WERI-Rb-1 (cell line): ENCODE data around the gene CNTRL.

Experiments
- DNase-seq: peaks from one replicate; pipeline ENCODE4 v3.0.0-alpha.2; 2020
- H3K27ac ChIP-seq: fragments of 250-450 bp; sonication (Bioruptor Pico); 2 replicates; pipeline ENCODE4 v1.5.1; 2020; ENCODE audit warnings: mild to moderate bottlenecking, moderate library complexity
- H3K27me3 ChIP-seq: fragments of 250-450 bp; sonication (Bioruptor Pico); 2 replicates; pipeline ENCODE4 v1.5.1; 2021; ENCODE audit warnings: mild to moderate bottlenecking, low read depth, moderate library complexity; ENCODE audit not compliant: insufficient read depth, severe bottlenecking
- H3K36me3 ChIP-seq: fragments of 250-450 bp; sonication (Bioruptor Pico); 2 replicates; pipeline ENCODE4 v1.5.1; 2020; ENCODE audit warnings: mild to moderate bottlenecking, moderate library complexity
- H3K4me3 ChIP-seq: 2 replicates; pipeline ENCODE4 v1.5.1; 2011; ENCODE audit warnings: low read depth, mild to moderate bottlenecking, control low read depth, low read length
- H3K9me3 ChIP-seq: fragments of 250-450 bp; sonication (Bioruptor Pico); 2 replicates; pipeline ENCODE4 v1.5.1; 2021; ENCODE audit warnings: mild to moderate bottlenecking, moderate library complexity; ENCODE audit not compliant: severe bottlenecking
- TF ChIP-seq, protein P1 (sequence below): IDR thresholded peaks from 2 replicates; pipeline ENCODE4 v1.5.1; 2011; ENCODE audit warnings: low read depth, mild to moderate bottlenecking, control low read depth, inconsistent platforms, low read length

CNTRL gene

DNA sequence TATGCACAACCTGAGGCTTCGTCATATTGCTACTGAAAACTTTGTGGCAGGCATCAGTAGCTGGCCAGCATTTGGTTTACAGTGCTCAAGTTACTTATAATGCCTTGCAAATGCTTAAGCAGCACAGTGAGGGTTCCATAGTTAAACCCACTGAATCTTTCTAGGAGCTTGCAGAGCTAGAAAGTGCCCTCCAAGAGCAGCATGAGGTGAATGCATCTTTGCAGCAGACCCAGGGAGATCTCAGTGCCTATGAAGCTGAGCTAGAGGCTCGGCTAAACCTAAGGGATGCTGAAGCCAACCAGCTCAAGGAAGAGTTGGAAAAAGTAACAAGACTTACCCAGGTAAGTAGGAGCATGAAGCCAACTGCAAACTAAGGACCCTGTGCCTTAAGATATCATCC, 60.9 kb downstream of the CNTRL start:
- no peaks in the 10 kb centered on the region for H3K27me3 ChIP-seq
- TF ChIP-seq, protein P1, sequence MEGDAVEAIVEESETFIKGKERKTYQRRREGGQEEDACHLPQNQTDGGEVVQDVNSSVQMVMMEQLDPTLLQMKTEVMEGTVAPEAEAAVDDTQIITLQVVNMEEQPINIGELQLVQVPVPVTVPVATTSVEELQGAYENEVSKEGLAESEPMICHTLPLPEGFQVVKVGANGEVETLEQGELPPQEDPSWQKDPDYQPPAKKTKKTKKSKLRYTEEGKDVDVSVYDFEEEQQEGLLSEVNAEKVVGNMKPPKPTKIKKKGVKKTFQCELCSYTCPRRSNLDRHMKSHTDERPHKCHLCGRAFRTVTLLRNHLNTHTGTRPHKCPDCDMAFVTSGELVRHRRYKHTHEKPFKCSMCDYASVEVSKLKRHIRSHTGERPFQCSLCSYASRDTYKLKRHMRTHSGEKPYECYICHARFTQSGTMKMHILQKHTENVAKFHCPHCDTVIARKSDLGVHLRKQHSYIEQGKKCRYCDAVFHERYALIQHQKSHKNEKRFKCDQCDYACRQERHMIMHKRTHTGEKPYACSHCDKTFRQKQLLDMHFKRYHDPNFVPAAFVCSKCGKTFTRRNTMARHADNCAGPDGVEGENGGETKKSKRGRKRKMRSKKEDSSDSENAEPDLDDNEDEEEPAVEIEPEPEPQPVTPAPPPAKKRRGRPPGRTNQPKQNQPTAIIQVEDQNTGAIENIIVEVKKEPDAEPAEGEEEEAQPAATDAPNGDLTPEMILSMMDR: no peak
- DNase-seq: no peak
- no peaks in the 10 kb centered on the region for H3K9me3 ChIP-seq
- no peak overlapping the region for H3K27ac ChIP-seq
- peaks cover 25% of the 10 kb centered on the region for H3K36me3 ChIP-seq
- no peak overlapping the region for H3K4me3 ChIP-seq

DNA sequence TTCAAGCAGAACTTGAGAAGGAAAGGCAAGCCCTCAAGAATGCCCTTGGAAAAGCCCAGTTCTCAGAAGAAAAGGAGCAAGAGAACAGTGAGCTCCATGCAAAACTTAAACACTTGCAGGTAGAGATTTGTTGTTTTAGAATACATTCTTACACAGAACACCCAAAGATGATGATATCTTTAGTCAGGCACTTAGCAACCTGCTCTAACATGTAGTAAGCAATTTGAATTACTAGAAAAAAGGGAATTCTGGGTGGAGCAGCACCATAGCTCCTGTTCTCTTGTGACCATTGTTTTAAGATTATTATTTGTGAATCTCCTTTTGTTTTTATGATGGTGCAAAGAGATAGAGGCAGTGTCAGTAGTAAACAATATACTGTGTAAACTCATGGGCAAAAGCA, 63.8 kb downstream of the CNTRL start:
- no peaks in the 10 kb centered on the region for H3K9me3 ChIP-seq
- H3K27ac ChIP-seq: no peak overlapping the region
- H3K27me3 ChIP-seq: no peaks in the 10 kb centered on the region
- no peak overlapping the region for H3K4me3 ChIP-seq
- TF ChIP-seq, protein P1: no peak
- peaks cover 41% of the 10 kb centered on the region for H3K36me3 ChIP-seq
- DNase-seq: no peak

DNA sequence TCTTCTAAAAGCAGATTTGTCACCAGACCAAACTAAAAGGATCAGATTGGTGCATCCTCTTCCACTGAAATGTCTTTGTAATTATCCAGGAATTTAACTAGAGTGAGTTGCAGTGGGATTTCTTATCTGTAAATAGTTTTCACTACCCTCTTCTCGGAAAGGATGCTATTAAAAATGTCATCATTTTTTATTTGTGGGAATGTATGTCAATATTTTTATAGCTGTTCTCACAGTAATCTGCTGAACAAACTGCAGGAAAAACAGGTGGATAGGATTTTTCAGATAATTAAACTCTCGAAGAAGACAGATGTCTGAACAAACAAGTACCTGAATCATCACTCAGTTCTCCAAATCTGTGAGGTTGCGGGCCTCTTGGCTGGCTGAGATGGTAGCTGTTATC, 64.2 kb downstream of the CNTRL start:
- TF ChIP-seq, protein P1: no peak
- H3K27ac ChIP-seq: no peak overlapping the region
- no peaks in the 10 kb centered on the region for H3K27me3 ChIP-seq
- H3K9me3 ChIP-seq: no peaks in the 10 kb centered on the region
- no peak for DNase-seq
- H3K4me3 ChIP-seq: no peak overlapping the region
- peaks cover 46% of the 10 kb centered on the region for H3K36me3 ChIP-seq

DNA sequence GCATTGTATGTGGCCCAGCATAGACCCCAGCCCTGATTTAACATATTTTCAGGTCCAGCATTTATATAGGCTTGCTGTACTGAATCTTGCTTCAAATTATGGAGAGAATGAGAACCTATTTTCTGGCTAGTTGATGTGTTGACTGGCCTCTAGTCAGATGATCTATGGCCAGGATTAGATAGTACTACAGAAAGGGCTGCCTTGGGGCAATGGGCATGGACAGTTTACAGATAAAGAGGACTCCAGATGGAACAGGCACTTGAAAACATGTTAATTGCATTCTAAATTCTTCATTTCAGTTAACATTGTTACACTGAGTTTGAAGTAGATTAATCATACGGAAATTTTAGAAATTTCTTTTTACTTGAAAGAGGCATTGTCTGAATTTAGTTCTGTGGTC, 65.4 kb downstream of the CNTRL start:
- H3K36me3 ChIP-seq: peaks cover 57% of the 10 kb centered on the region
- H3K4me3 ChIP-seq: no peak overlapping the region
- DNase-seq: no peak
- TF ChIP-seq, protein P1: no peak
- H3K9me3 ChIP-seq: no peaks in the 10 kb centered on the region
- no peaks in the 10 kb centered on the region for H3K27me3 ChIP-seq
- no peak overlapping the region for H3K27ac ChIP-seq

DNA sequence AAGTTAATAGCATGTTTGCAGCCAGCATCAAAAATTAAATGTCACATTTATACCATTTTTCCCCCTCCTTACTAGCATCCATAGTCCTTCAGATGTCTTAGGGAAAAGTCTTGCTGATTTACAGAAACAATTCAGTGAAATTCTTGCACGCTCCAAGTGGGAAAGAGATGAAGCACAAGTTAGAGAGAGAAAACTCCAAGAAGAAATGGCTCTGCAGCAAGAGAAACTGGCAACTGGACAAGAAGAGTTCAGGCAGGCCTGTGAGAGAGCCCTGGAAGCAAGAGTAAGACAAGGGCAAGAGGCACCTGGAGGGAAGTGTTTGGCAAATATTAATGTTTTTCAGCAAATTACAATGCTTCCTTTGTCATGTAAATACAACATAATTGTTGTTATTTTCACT, 66.6 kb downstream of the CNTRL start:
- Histone ChIP-seq H3K36me3 (peaks cover 68% of the 10 kb centered on the region), H3K27me3 (no peaks in the 10 kb centered on the region), H3K4me3 (no peak overlapping the region), H3K27ac (no peak overlapping the region), H3K9me3 (no peaks in the 10 kb centered on the region)
- TF ChIP-seq, protein P1: no peak
- DNase-seq: no peak

DNA sequence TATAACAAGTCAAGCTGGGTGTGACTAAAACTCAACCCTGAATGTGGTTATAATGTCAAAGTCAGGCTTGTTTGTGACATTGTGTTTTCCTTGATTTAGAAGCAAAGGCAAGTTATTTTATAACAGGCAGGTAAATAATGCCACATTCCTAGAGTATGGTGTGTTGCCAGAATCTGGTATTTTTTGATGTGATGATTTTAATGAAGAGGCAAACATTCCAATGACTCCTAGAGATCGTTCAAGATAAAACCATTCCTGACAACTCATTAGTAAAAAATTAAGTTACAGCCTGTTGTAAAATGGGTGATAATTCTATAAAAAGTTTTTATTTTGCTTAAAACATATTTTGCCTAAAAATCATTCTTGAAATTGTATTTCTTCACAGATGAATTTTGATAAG, 67.0 kb downstream of the CNTRL start:
- no peaks in the 10 kb centered on the region for H3K27me3 ChIP-seq
- H3K27ac ChIP-seq: no peak overlapping the region
- no peak for DNase-seq
- H3K4me3 ChIP-seq: no peak overlapping the region
- H3K36me3 ChIP-seq: peaks cover 72% of the 10 kb centered on the region
- TF ChIP-seq, protein P1: no peak
- no peaks in the 10 kb centered on the region for H3K9me3 ChIP-seq
